Islet of Langerhans (tissue), 1 donor: Measurements from ENCODE around the gene GRID2IP.
"Not testable (repeated sequence)": the region's sequence is repeated elsewhere in the genome, so short reads cannot be mapped to it uniquely, and the experiment has no call there.

Experiments
- FAIRE-seq: peaks from one replicate; lab custom pipeline; 2011; peaks lifted over from hg19 to GRCh38; lab: Jason Lieb, UNC

The GRID2IP gene

GRCh38 chr7:6551016-6551511 lies at the start of gene GRID2IP:
GRID2IP (minus strand) TSS chr7:6551461; CDS start chr7:6551436, 25 bp downstream.
- FAIRE-seq = no peak

GRCh38 chr7:6600093-6600492 lies 48.8 kb upstream of the GRID2IP start:
- no peak for FAIRE-seq

GRCh38 chr7:6590645-6591110 lies 39.4 kb upstream of the GRID2IP start:
- FAIRE-seq = no peak

- no peak for FAIRE-seq
These were observed 38.8 kb upstream of the GRID2IP start, which contains the start of gene INTS15 for GRCh38 chr7:6589829-6590644. INTS15 (plus strand) TSS chr7:6590021; CDS start chr7:6590284, 263 bp downstream.

GRCh38 chr7:6589151-6589828 lies 38.0 kb upstream of the GRID2IP start:
- FAIRE-seq = no peak

GRCh38 chr7:6588566-6588965 lies 37.3 kb upstream of the GRID2IP start:
- FAIRE-seq = no peak

- not testable (repeated sequence) for FAIRE-seq
These were observed 34.6 kb upstream of the GRID2IP start for GRCh38 chr7:6585746-6586432.

GRCh38 chr7:6579446-6579845 lies 28.2 kb upstream of the GRID2IP start:
- no peak for FAIRE-seq

GRCh38 chr7:6578114-6579084 lies 27.1 kb upstream of the GRID2IP start:
- FAIRE-seq = no peak

- no peak for FAIRE-seq
These were observed 26.3 kb upstream of the GRID2IP start, which contains the start of gene ZDHHC4 for GRCh38 chr7:6577369-6578113. ZDHHC4 (plus strand) TSS chr7:6577454; CDS start chr7:6580562, 3,108 bp downstream.

GRCh38 chr7:6576867-6577368 lies 25.7 kb upstream of the GRID2IP start:
- FAIRE-seq = not testable (repeated sequence)

GRCh38 chr7:6576024-6576866 lies 25.0 kb upstream of the GRID2IP start:
- no peak for FAIRE-seq

- no peak for FAIRE-seq
These were observed 24.2 kb upstream of the GRID2IP start for GRCh38 chr7:6575281-6576023.

GRCh38 chr7:6571160-6571779 lies 20.0 kb upstream of the GRID2IP start:
- no peak for FAIRE-seq

GRCh38 chr7:6567886-6568285 lies 16.6 kb upstream of the GRID2IP start:
- no peak for FAIRE-seq

- no peak for FAIRE-seq
These were observed 14.4 kb upstream of the GRID2IP start for GRCh38 chr7:6565655-6566054.

- no peak for FAIRE-seq
These were observed 12.9 kb upstream of the GRID2IP start for GRCh38 chr7:6563936-6564770.
